Renal pelvis (tissue), 4 donors: ENCODE data around the gene CLK4. TPM values are rescaled to one million over a fixed set of nuclear protein-coding genes. Genes with fewer than 3 reads are reported as not detected.

Experiments used
- DNase-seq: peaks from one replicate; pipeline ENCODE4 v3.0.0-alpha.2; 2013
- polyA plus RNA-seq, 3 donors: library from polyadenylated mRNA; unstranded; fragments of 120-200 nt; gene quantifications; one replicate each; pipeline ENCODE4 v1.2.1, GENCODE V29; 2013; ENCODE audit not compliant: insufficient read length in 3 of 3

The CLK4 gene
- polyA plus RNA-seq, 3 donors: 52.2 to 67.0 (median 64.8) TPM

DNA sequence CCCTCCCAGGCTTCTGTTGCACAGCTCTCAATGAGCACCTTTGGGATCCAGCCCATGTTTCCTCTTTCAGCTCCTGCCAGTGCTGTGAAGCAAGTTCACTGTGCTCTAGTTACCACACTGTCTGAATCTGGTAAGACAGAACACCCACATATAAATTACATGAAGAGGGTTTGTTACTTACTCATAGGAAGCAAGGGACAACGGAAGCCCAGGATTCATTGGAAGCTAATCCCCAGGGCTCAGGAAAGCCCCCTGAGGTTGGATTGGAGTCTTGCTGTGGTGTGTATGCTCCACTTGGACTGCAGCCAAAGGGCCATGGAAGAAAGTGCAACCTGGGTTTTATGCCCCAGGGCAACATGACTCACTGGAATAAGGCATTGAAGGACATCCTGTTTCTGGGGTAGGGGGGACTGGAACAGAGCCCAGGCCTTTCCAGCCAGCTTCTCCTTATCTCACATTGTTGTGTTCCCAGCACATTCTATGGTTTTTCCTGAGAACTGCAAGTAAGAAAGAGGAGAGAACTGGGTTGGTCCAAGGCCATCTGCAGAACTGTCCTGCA lies 15.6 kb upstream of the CLK4 start:
- no peak for DNase-seq

- DNase-seq: no peak
Measured at GRCh38 chr5:178641711-178642110, 14.9 kb upstream of the CLK4 start.

- no peak for DNase-seq
Measured at GRCh38 chr5:178640331-178641045, 13.6 kb upstream of the CLK4 start.

DNA sequence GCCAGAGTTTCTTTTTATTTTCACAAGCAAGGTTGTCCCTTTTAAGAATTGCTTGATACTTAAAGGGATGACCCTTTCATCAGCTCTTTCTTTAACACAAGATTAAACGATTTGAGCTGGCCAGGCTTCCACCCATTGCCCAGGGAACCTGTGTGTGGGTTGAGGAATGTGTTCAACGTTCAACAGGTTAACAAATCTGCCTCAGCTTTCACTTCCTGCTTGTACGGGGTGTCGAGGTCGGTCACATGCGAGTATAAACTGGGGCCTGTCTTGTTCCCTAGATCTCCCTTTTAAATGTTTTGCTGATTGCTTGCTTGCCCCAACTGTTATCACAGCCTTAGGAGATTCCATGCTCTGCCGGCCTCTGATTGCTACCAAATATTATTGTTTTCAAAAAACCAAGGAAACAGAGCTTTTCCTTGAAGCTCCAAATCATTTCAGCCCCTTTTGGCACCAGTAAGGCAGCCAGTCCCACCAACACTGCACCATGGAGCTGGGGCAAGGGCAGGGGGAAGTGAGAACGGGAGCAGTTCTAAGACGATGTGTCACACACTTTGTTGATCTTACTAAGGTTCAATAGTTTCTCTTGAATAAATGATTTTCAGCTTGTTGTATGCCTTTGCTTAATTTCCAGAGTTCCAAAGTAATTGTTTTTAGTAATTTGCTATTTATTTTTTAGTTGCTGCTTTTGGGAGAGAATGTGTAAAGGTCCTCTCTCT lies 10.7 kb upstream of the CLK4 start:
- no peak for DNase-seq

GRCh38 chr5:178632285-178632684 lies 5.4 kb upstream of the CLK4 start:
- DNase-seq: no peak

DNA sequence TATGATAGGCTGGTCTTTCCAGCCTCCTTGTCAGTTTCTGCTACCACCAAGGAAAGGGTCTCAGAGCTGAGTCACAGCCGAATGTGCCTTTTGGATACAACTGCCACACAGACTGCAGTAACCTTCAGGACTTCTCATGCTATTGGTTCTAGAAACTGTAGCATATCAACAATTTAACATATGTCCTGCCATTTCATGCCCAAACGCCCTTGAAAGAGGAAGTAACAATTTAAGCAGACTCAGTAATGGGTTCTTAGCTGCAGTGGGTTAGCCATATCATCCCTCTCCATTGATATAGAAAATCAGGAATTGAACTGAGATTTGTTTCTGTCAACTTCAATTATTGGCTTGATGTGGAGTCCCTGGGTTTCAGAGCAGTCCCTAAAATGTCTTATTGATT lies 4.1 kb upstream of the CLK4 start:
- no peak for DNase-seq

DNA sequence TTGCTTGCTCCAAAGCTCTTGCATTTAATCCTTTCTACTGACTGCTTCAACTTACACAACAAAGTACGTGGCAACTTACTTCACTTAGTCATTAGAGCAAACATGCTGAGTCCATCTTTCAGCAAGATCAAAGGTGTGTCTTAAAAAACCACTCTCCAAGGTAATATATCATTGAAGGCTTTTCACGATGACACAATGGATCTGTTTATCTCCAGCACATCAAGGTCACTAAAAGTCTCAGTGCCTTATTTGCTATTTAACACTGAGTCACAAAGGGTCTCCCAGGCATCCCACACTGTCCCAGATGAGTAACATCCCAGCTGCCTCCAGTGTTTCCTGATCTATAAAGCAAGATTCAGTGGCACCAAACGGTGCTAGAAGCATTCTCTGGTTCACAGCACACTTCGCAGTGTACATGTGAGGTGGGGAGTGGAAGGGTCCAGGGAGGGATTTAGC lies 3.7 kb upstream of the CLK4 start:
- DNase-seq: no peak

DNA sequence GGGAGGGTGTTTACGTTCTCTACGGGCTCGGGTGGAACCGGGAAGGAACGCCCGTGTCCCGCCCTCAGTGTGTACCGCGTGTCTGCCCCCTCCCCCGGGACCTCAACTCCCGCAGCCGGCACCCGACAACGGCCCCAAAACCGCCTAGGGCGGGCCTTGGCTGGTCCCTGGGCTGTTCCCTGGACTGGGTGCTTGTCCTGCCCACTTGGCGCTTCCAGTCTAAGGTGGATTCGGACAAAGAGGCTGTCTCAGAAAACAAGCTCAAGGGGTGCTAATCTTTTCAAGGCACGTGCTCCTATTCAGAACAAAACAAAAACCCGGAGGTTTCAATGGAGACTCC lies 379 bp upstream of the CLK4 start:
- DNase-seq: no peak

DNA sequence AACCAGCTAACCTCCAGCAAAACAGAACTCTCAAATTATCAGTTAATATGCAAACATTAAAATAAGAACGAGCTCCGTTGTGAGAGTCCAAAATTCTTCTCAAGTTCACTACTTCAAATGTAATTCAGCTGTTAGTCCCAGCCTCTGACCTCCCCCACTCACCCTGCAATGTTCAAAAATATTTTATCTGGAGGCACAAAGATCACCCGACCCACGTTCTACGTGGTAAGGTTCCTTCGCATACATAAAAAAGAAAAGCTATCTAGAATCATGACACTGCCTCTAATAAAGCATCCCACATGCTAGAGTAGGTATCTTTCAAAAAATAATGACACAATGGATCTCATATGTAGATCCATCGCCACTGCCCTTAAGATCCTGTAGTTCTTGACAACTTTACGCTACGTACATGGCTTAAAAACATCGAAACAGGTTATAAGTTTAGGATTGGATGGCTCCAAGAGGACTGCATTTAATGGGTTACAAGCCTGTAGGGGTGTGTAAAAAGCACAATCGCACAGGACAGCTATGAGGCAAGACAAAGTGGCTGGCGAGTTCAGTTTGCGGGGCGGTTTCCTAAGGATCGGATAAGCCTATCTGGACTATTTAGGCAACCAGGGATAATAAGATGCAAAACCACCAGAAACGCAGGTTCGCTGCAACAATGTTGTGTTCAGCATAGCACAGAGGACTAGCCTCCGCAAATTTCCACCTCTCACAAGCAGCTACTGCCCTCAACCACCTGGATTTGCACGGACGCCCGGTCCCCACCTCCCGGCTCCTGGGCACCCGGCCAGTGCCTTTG lies 969 bp downstream of the CLK4 start:
- peak; percentile 30 for DNase-seq

DNA sequence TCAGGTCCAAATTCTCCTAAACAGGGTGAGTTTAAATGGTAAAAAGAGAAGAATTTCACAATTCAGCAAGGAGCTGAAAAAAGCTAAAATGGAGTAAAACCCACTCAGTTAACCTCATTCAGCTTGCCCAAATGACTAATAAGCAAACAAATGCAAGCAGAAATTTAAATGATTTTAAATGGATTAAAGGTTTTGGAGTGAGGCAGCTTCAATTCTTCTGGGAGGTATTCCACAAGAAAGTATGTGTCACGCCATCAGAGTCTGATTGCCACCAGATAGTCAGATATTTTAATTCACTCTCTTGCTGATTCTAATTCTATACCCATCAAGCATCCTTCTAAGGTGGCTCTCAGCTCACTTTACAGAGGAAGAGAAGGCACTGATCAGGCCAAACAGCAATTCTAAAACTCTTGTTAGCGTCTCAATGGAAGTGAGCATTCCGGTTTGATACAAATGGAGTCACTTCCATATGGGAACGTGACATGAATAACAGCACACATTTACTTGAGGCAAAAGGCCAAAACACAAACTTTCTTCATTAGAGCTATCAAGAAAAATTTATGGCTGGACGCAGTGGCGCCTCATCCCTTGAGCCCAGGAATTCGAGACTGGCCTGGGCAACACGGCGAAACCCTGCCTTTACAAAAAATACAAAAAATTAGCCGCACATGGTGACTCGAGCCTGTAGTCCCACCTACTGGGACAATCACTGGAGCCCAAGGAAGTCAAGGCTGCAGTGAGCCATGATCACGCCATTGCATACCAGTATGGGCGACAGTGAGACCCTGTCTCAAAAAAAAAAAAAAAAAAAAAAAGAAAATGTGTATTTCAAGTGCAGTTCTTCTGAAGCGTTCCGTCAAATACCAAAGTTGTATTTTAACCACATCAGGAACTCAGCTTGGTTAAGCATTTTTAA lies 2.0 kb downstream of the CLK4 start:
- DNase-seq: peak; percentile 50

- DNase-seq: no peak
Measured at GRCh38 chr5:178622679-178623247, 4.1 kb downstream of the CLK4 start.

GRCh38 chr5:178619390-178619789 lies 7.5 kb downstream of the CLK4 start:
- no peak for DNase-seq

DNA sequence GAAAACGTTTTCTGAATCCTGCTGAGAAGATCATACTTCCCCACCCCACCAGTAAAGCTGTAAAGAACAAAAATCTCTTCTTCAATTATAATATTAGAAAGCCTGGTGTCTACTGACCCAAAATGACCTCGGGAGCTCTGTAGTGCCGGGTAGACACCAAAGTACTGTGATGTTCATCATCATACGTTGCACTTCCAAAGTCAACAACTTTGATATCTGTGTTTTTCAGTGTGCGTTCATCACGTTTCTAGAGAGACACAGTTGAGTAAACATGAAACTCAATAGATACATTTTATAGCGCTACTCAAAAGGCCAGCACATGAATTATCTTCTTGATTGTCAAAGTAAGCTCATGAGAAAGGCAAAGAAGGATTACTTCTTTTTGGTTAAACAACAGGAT lies 14.6 kb downstream of the CLK4 start:
- no peak for DNase-seq

- no peak for DNase-seq
Measured at GRCh38 chr5:178606269-178606668, 20.6 kb downstream of the CLK4 start.

DNA sequence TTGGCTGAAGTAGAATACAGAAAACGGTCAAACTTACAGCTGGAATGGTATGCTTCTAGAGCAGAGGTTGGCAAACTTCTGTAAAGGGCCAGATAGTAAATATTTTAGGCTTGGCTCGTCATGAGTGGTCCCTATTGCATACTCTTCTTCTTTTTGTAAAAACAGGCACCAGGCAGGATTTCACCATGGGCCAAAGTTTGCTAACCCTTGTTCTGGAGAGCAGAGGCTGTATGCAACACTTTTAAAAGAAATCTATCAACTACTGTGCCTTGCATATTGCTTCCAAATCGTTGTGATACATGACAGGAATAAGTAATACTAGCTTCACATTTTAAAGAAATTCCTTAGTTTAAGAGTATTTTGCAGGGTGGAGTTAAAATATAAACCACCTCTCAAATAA lies 21.1 kb downstream of the CLK4 start:
- no peak for DNase-seq

DNA sequence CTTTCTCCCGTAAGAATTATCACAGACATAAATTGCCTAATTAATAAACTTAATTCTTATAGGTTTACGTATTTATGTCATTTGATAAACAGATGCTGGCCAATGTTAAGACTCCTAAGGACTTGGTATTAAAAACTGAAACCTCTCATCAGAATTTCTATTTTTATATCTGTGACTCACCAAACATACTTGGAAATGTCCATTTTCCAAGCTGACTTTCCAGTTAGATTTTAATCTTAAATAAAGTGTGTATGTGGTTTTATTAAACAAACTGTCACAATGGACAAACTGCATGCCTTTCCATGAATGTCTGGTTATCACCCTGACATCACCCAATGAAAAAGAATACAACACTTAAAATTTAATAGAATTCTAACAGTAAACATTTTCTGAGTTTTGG lies 24.1 kb downstream of the CLK4 start:
- no peak for DNase-seq

GRCh38 chr5:178595750-178596149 lies 31.1 kb downstream of the CLK4 start:
- no peak for DNase-seq

DNA sequence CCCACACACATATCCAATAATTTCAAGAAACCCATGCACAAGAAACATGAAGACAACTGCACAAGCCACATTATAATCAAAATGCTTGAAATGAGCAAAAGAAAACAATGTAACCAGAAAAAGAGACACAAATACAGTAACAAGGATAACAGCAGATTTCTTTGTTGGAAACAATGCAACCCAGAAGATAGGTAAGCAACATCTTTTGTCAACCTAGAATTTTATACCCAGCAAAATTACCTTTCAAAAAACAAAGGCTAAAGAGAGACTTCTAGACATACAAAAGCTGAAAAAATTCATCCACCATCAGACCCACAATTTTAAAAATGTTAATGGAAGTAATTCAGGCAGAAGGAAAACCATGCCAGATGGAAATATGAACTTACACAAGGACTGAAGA lies 31.7 kb downstream of the CLK4 start:
- no peak for DNase-seq

GRCh38 chr5:178590924-178591423 lies 35.9 kb downstream of the CLK4 start:
- DNase-seq: no peak

DNA sequence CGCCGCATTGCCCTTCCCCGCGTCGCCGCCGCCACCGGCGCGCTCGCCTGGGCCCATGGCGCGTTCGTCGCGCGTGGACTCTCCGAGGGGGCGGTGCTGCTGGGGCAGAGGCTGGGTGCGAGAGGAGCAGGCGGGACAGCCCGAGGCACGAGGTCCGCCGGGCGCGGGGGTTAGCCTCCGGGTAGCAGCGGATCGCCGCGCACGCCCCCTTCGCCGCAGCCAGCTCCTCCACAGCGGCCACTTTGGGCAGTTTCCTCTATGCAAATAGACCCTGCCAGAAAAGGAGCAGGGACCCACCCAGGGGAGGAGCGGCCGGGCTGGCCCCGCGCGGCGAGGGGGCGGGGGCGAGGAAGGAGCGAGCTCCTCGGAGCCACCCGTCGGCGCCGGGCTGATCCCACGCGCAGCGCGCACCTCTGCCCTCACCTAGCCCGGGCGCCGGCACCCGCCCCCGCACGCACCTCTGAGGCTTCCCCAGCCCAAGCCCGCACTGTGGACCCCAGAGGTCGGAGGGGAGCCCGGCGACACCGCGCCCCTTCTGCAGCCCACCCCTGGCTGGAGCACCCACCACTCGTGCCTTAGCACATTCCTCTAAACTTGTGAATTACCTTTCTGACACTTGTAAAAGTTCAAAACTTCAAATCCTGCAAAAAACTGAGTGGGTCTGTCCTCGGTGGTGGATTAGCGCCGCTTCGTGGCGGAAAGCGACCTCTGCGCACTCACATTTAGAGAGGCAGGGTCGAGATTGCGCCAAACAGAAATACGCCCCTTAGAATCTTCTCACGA lies 36.5 kb downstream of the CLK4 start, which contains the start of gene COL23A1:
Gene COL23A1, minus strand, starts transcription at position 253 of the 783 bp plus-strand sequence.
- DNase-seq: peak; percentile 72
